CD4-positive, alpha-beta memory T cell (primary cell): ENCODE measurements around the gene DLL4. TPM values are rescaled to one million over a fixed set of nuclear protein-coding genes. Genes with fewer than 3 reads are reported as not detected.

ENCODE experiments used
- CTCF ChIA-PET: fragments of 350-600 bp; sonication (Branson Sonifier 250); formaldehyde crosslinking; loops from one replicate; lab custom pipeline; 2021; ENCODE audit warnings: inconsistent platforms; ENCODE audit not compliant: partially characterized antibody; lab: Charles Lee
- POLR2A ChIA-PET: fragments of 350-600 bp; sonication (Branson Sonifier 250); formaldehyde crosslinking; loops from one replicate; lab custom pipeline; 2021; ENCODE audit not compliant: partially characterized antibody; lab: Charles Lee
- DNase-seq, 5 donors: peaks; one replicate each; pipeline versions ENCODE4 v3.0.0 to v3.0.0-alpha.2; 2020 to 2022; ENCODE audit warnings: mixed read lengths in 1 of 5
- H3K27ac ChIP-seq: one replicate; pipeline ENCODE4 v1.7.0; 2013; ENCODE audit warnings: low read depth, low read length
- H3K27me3 ChIP-seq: 2 replicates; pipeline ENCODE4 v1.7.0; 2013; ENCODE audit warnings: mild to moderate bottlenecking, low read length, moderate library complexity; ENCODE audit not compliant: insufficient read depth
- H3K36me3 ChIP-seq: 2 replicates; pipeline ENCODE4 v1.7.0; 2013; ENCODE audit warnings: mild to moderate bottlenecking, low read length, moderate library complexity; ENCODE audit not compliant: insufficient read depth
- H3K4me1 ChIP-seq: 2 replicates; pipeline ENCODE4 v1.7.0; 2013; ENCODE audit warnings: mild to moderate bottlenecking, low read length, moderate library complexity; ENCODE audit not compliant: insufficient read depth
- H3K4me3 ChIP-seq, 2 donors: one replicate each; pipeline ENCODE4 v1.7.0; 2013; ENCODE audit warnings: low read length in 2 of 2, mild to moderate bottlenecking in 1 of 2
- H3K9me3 ChIP-seq, 2 donors: one replicate each; pipeline ENCODE4 v1.7.0; 2013; ENCODE audit warnings: low read length in 2 of 2, control low read depth in 1 of 2; ENCODE audit not compliant: control insufficient read depth in 1 of 2
- H3K27ac Mint-ChIP-seq, 7 donors: one replicate each; pipeline ENCODE4 v1.8.0; 2020 to 2021; ENCODE audit warnings: mixed read lengths in 7 of 7, mild to moderate bottlenecking in 6 of 7, inconsistent platforms in 3 of 7, moderate library complexity in 3 of 7
- H3K27me3 Mint-ChIP-seq, 2 donors: one replicate each; pipeline ENCODE4 v1.8.0; 2020 to 2021; ENCODE audit warnings: mixed read lengths in 2 of 2
- H3K36me3 Mint-ChIP-seq, 2 donors: one replicate each; pipeline ENCODE4 v1.8.0; 2020 to 2021; ENCODE audit warnings: mixed read lengths in 2 of 2, inconsistent platforms in 1 of 2, mild to moderate bottlenecking in 1 of 2
- H3K4me1 Mint-ChIP-seq, 4 donors: one replicate each; pipeline ENCODE4 v1.8.0; 2020 to 2021; ENCODE audit warnings: mixed read lengths in 4 of 4, mild to moderate bottlenecking in 1 of 4
- H3K4me3 Mint-ChIP-seq, 8 donors: one replicate each; pipeline ENCODE4 v1.8.0; 2020 to 2021; ENCODE audit warnings: mixed read lengths in 8 of 8, mild to moderate bottlenecking in 7 of 8, moderate library complexity in 6 of 8, inconsistent platforms in 3 of 8
- H3K9me3 Mint-ChIP-seq, 8 donors: one replicate each; pipeline ENCODE4 v1.8.0; 2020 to 2021; ENCODE audit warnings: mixed read lengths in 8 of 8, mild to moderate bottlenecking in 5 of 8, inconsistent platforms in 3 of 8, moderate library complexity in 1 of 8
- intact Hi-C: fragments of 100-400 bp; cut with micrococcal nuclease; formaldehyde crosslinking; loops from one replicate; pipeline ENCODE4 v1.15.1; 2023
- polyA plus RNA-seq, 2 donors: library from polyadenylated mRNA; unstranded; fragments of 300-500 nt; fragmentation: Illumina TruSeq; gene quantifications; one replicate each; pipeline ENCODE4 v1.2.3, GENCODE V29; 2021
- total RNA-seq, 2 experiments: library from RNA; stranded (reverse); gene quantifications; one replicate each; pipeline ENCODE4 v1.2.3, GENCODE V29; 2021

The DLL4 gene
- total and polyA plus RNA-seq, 4 experiments from 2014 or later = not detected

GRCh38 chr15:40978141-40978540 lies 49.0 kb downstream of the DLL4 start:
- Mint-ChIP-seq H3K27me3 (no peaks in the 10 kb centered on the region), H3K4me1 (no peaks in the 10 kb centered on the region), H3K36me3 (peaks cover 48 to 67% of the 10 kb centered on the region in 2 donors), H3K9me3 (peaks cover 0 to 2% (median 0%) of the 10 kb centered on the region in 8 donors), H3K27ac (no peak overlapping the region), H3K4me3 (no peak overlapping the region)
- intact Hi-C loops = no loop called here
- ChIA-PET CTCF (no interaction called here), POLR2A (no interaction called here)
- H3K9me3 ChIP-seq = no peaks in the 10 kb centered on the region
- H3K27me3 ChIP-seq = no peaks in the 10 kb centered on the region
- DNase-seq = no peak
- no peak overlapping the region for H3K4me3 ChIP-seq
- H3K27ac ChIP-seq = no peak overlapping the region
- H3K4me1 ChIP-seq = no peaks in the 10 kb centered on the region
- peaks cover 36% of the 10 kb centered on the region for H3K36me3 ChIP-seq

GRCh38 chr15:40978562-40978961 lies 49.4 kb downstream of the DLL4 start:
- no peak overlapping the region for H3K4me3 ChIP-seq
- Mint-ChIP-seq H3K27me3 (no peaks in the 10 kb centered on the region), H3K27ac (peak overlapping the region in 1 of 7 donors; percentile 63), H3K4me1 (no peaks in the 10 kb centered on the region), H3K4me3 (no peak overlapping the region), H3K9me3 (peaks cover 0 to 2% (median 0%) of the 10 kb centered on the region in 8 donors), H3K36me3 (peaks cover 52 to 71% of the 10 kb centered on the region in 2 donors)
- no peak for DNase-seq
- intact Hi-C loops = no loop called here
- ChIA-PET POLR2A (no interaction called here), CTCF (no interaction called here)
- no peak overlapping the region for H3K27ac ChIP-seq
- no peaks in the 10 kb centered on the region for H3K9me3 ChIP-seq
- H3K4me1 ChIP-seq = no peaks in the 10 kb centered on the region
- peaks cover 40% of the 10 kb centered on the region for H3K36me3 ChIP-seq
- no peaks in the 10 kb centered on the region for H3K27me3 ChIP-seq

GRCh38 chr15:40981186-40981585 lies 52.0 kb downstream of the DLL4 start:
- ChIA-PET POLR2A (no interaction called here), CTCF (interaction anchor here (0.8 kb wide), 2 partner anchors 28 to 75 kb away, joined by 3 read pairs; partner anchors contain the start of gene CHAC1)
- Histone ChIP-seq H3K36me3 (peaks cover 58% of the 10 kb centered on the region), H3K27ac (no peak overlapping the region), H3K27me3 (no peaks in the 10 kb centered on the region), H3K4me3 (no peak overlapping the region), H3K4me1 (no peaks in the 10 kb centered on the region), H3K9me3 (no peaks in the 10 kb centered on the region)
- Mint-ChIP-seq H3K27me3 (no peaks in the 10 kb centered on the region), H3K4me1 (no peaks in the 10 kb centered on the region), H3K27ac (peak overlapping the region in 2 of 7 donors; percentile 2 to 15), H3K4me3 (no peak overlapping the region), H3K9me3 (peaks cover 0 to 2% (median 0%) of the 10 kb centered on the region in 8 donors), H3K36me3 (peaks cover 70 to 87% of the 10 kb centered on the region in 2 donors)
- DNase-seq = no peak
- intact Hi-C loops = no loop called here

DNA sequence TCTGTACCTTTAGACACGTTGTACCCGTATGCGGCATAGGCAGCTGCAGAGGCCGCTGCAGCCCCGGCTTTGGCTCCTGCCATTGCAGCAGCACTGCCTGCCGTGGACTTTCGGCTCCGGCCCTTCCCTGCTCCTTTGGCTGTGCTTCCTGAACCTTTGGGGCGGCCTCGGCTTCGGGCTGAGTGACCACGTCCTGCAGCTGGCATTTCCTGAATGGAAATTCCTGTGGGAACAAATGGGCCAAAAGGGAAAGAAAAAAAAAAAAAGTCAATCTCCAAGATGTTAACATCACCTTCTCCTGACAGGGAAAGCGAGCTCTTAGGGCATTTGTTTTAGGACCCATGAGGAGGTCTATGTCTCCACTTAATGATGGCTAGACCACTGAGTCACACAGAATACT lies 53.7 kb downstream of the DLL4 start:
- H3K27ac Mint-ChIP-seq = no peak overlapping the region
- H3K27ac ChIP-seq = no peak overlapping the region
- H3K4me1 Mint-ChIP-seq = no peaks in the 10 kb centered on the region
- H3K36me3 ChIP-seq = peaks cover 65% of the 10 kb centered on the region
- H3K4me3 Mint-ChIP-seq = no peak overlapping the region
- H3K4me3 ChIP-seq = no peak overlapping the region
- CTCF ChIA-PET = interaction anchor here (0.5 to 1.0 kb wide), 3 partner anchors 32 to 182 kb away, joined by 3 read pairs; no protein-coding TSS in a partner anchor
- intact Hi-C loops = no loop called here
- H3K4me1 ChIP-seq = no peaks in the 10 kb centered on the region
- DNase-seq = no peak
- POLR2A ChIA-PET = interaction anchor here (1.2 kb wide), 1 partner anchor 134 kb away, joined by 3 read pairs; the partner anchor contains the start of gene INO80
- H3K9me3 ChIP-seq = no peaks in the 10 kb centered on the region
- no peaks in the 10 kb centered on the region for H3K27me3 Mint-ChIP-seq
- H3K27me3 ChIP-seq = no peaks in the 10 kb centered on the region
- H3K9me3 Mint-ChIP-seq = peaks cover 0 to 2% (median 0%) of the 10 kb centered on the region in 8 donors
- H3K36me3 Mint-ChIP-seq = peaks cover 71 to 90% of the 10 kb centered on the region in 2 donors

DNA sequence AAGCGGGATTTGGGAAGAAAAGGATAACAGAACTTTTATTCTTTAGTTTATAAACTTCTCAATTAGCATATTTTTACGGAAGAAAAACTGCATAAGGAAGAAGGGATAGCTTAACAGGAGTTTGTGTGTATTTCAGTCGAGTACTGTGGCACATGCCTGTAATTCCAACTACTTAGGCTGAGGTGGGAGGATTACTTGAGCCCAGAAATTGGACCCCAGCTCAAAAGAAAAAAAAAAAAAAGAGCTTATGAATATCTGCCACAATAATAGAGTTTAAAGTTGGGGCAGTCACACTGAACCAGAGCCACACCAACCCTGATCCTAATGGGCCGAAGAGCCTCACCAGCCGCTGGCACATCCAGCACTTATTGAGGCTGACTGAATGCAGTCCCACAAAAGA lies 55.3 kb downstream of the DLL4 start:
- Histone ChIP-seq H3K9me3 (no peaks in the 10 kb centered on the region), H3K36me3 (peaks cover 68% of the 10 kb centered on the region), H3K27me3 (no peaks in the 10 kb centered on the region), H3K27ac (no peak overlapping the region), H3K4me3 (no peak overlapping the region), H3K4me1 (no peaks in the 10 kb centered on the region)
- Mint-ChIP-seq H3K27ac (no peak overlapping the region), H3K9me3 (peaks cover 0 to 2% (median 0%) of the 10 kb centered on the region in 8 donors), H3K36me3 (peaks cover 66 to 82% of the 10 kb centered on the region in 2 donors), H3K27me3 (no peaks in the 10 kb centered on the region), H3K4me1 (no peaks in the 10 kb centered on the region), H3K4me3 (no peak overlapping the region)
- no peak for DNase-seq
- POLR2A ChIA-PET = no interaction called here
- intact Hi-C loops = no loop called here
- CTCF ChIA-PET = interaction anchor here (1.0 kb wide), 1 partner anchor 12 kb away, joined by 3 read pairs; no protein-coding TSS in a partner anchor

DNA sequence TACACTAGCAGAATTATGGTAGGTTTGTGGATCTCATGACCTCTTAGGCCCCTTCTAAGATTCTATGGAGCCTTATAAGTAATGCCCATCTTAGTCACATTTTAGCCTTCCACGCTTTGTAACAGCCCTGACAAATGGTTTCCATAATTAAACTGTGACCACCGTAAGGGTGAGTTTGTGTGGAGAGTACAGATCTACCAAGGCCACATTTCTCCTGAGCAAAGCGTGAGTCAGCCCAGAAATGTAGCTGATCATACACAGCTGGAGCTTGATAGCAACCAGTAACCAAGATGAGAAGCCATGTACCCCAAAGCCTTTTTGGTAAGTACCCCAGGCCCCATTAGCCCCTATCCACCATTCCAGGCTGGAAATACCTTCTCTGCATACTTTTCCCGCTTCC lies 55.8 kb downstream of the DLL4 start:
- Mint-ChIP-seq H3K27ac (peak overlapping the region in 1 of 7 donors; percentile 67), H3K36me3 (peaks cover 66 to 82% of the 10 kb centered on the region in 2 donors), H3K9me3 (peaks cover 0 to 2% (median 0%) of the 10 kb centered on the region in 8 donors), H3K27me3 (no peaks in the 10 kb centered on the region), H3K4me3 (no peak overlapping the region), H3K4me1 (no peaks in the 10 kb centered on the region)
- ChIA-PET CTCF (interaction anchor here (0.6 to 1.0 kb wide), 2 partner anchors 12 to 16 kb away, joined by 3 read pairs; no protein-coding TSS in a partner anchor), POLR2A (no interaction called here)
- no peaks in the 10 kb centered on the region for H3K4me1 ChIP-seq
- DNase-seq = no peak
- H3K36me3 ChIP-seq = peaks cover 68% of the 10 kb centered on the region
- H3K27ac ChIP-seq = no peak overlapping the region
- no peaks in the 10 kb centered on the region for H3K9me3 ChIP-seq
- no peaks in the 10 kb centered on the region for H3K27me3 ChIP-seq
- intact Hi-C loops = no loop called here
- no peak overlapping the region for H3K4me3 ChIP-seq

- H3K4me3 Mint-ChIP-seq = no peak overlapping the region
- peaks cover 63% of the 10 kb centered on the region for H3K36me3 ChIP-seq
- ChIA-PET POLR2A (interaction anchor here (0.6 kb wide), 1 partner anchor 93 kb away, joined by 3 read pairs; no protein-coding TSS in a partner anchor), CTCF (interaction anchor here (0.6 kb wide), 1 partner anchor 17 kb away, joined by 3 read pairs; no protein-coding TSS in a partner anchor)
- peaks cover 66 to 82% of the 10 kb centered on the region in 2 donors for H3K36me3 Mint-ChIP-seq
- no peaks in the 10 kb centered on the region for H3K9me3 ChIP-seq
- no peaks in the 10 kb centered on the region for H3K27me3 Mint-ChIP-seq
- no peaks in the 10 kb centered on the region for H3K4me1 Mint-ChIP-seq
- no peak for DNase-seq
- H3K4me1 ChIP-seq = no peaks in the 10 kb centered on the region
- intact Hi-C loops = no loop called here
- no peak overlapping the region for H3K27ac ChIP-seq
- H3K27ac Mint-ChIP-seq = peak overlapping the region in 1 of 7 donors; percentile 76
- H3K9me3 Mint-ChIP-seq = peaks cover 0 to 2% (median 0%) of the 10 kb centered on the region in 8 donors
- H3K27me3 ChIP-seq = no peaks in the 10 kb centered on the region
- H3K4me3 ChIP-seq = no peak overlapping the region
These were observed 56.6 kb downstream of the DLL4 start for GRCh38 chr15:40985541-40986330.
